Stimulated activated naive CD8-positive, alpha-beta T cell treated with anti-CD3 and anti-CD28 coated beads, Interleukin-15, Interleukin-2, amounts not matched to agents 100 ng/mL and 50 ng/mL, for 24 hours (primary cell): Measurements from ENCODE around the gene BRD9.
A peak's percentile ranks its signal among the peaks of the same experiment; 100 is the strongest.

Experiments used
- H3K27ac Mint-ChIP-seq: one replicate; pipeline ENCODE4 v1.8.0; 2021; ENCODE audit warnings: mild to moderate bottlenecking, mixed read lengths
- H3K27me3 Mint-ChIP-seq: one replicate; pipeline ENCODE4 v1.8.0; 2021; ENCODE audit warnings: mixed read lengths
- H3K36me3 Mint-ChIP-seq: one replicate; pipeline ENCODE4 v1.8.0; 2021; ENCODE audit warnings: low read depth, mixed read lengths
- H3K4me1 Mint-ChIP-seq: one replicate; pipeline ENCODE4 v1.8.0; 2021; ENCODE audit warnings: low read depth, mixed read lengths
- H3K4me3 Mint-ChIP-seq: one replicate; pipeline ENCODE4 v1.8.0; 2021; ENCODE audit warnings: mild to moderate bottlenecking, mixed read lengths
- H3K9me3 Mint-ChIP-seq: one replicate; pipeline ENCODE4 v1.8.0; 2021; ENCODE audit warnings: mixed read lengths

Gene BRD9

GRCh38 chr5:914612-915011 lies 22.0 kb upstream of the BRD9 start:
- no peaks in the 10 kb centered on the region for H3K27me3 Mint-ChIP-seq
- H3K9me3 Mint-ChIP-seq = no peaks in the 10 kb centered on the region
- no peak overlapping the region for H3K27ac Mint-ChIP-seq
- H3K4me3 Mint-ChIP-seq = no peak overlapping the region
- peaks cover 65% of the 10 kb centered on the region for H3K36me3 Mint-ChIP-seq
- H3K4me1 Mint-ChIP-seq = peaks cover 28% of the 10 kb centered on the region

GRCh38 chr5:914174-914573 lies 21.6 kb upstream of the BRD9 start:
- Mint-ChIP-seq H3K4me3 (no peak overlapping the region), H3K36me3 (peaks cover 69% of the 10 kb centered on the region), H3K27me3 (no peaks in the 10 kb centered on the region), H3K27ac (no peak overlapping the region), H3K9me3 (no peaks in the 10 kb centered on the region), H3K4me1 (peaks cover 28% of the 10 kb centered on the region)

DNA sequence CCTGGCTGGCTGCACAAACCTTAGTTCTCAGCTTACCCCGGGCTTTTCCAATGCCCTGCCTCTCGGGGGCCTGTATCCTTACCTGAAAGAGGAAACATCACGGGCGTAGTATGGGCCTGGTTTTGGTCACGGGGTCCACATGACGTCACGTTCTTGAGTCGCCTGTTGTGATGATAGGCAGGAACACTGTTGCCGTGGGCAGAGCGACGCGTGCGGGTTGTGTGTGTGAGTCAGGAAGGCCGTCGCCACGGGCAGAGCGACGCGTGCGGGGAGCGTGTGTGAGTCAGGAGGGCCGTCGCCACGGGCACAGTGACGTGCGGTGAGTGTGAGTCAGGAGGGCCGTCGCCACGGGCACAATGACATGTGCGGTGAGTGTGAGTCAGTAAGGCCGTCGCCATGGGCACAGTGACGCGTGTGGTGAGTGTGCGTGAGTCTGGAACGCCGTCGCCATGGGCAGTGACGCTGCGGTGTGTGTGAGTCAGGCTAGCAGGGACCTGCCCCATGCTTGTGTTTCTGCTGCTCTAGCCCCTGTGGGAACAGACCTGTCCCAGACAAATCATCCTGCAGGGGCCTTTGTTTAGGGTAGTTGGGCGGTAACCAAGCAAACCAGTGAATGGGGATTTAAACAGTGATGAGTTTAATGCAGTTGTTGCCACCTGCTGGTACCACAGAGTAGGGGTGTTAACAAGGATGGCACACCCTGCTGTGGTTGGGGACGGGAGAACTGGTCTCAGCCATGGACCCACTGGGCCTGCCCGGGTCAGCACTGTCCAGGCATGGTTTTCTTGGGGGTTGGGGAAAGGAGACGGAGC lies 19.9 kb upstream of the BRD9 start:
- no peaks in the 10 kb centered on the region for H3K9me3 Mint-ChIP-seq
- H3K36me3 Mint-ChIP-seq = peaks cover 67% of the 10 kb centered on the region
- H3K27me3 Mint-ChIP-seq = no peaks in the 10 kb centered on the region
- peak overlapping the region; percentile 92 for H3K27ac Mint-ChIP-seq
- peaks cover 28% of the 10 kb centered on the region for H3K4me1 Mint-ChIP-seq
- peak overlapping the region; percentile 38 for H3K4me3 Mint-ChIP-seq

DNA sequence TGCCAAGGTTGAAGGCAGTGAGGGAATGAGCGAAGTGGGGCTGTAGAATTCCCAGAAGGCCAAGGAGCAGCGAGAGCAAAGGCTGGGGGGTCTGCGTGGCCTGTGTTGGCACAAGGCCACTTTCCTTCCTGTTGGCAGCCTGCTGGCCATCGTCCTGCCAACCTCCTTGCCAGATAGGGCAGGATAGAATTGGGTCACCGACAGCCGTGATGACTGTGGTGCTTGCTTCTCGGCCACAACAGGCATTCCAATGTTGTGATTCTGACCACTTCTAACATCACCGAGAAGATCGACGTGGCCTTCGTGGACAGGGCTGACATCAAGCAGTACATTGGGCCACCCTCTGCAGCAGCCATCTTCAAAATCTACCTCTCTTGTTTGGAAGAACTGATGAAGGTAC lies 19.0 kb upstream of the BRD9 start:
- H3K4me3 Mint-ChIP-seq = no peak overlapping the region
- no peaks in the 10 kb centered on the region for H3K27me3 Mint-ChIP-seq
- peak overlapping the region; percentile 92 for H3K27ac Mint-ChIP-seq
- no peaks in the 10 kb centered on the region for H3K9me3 Mint-ChIP-seq
- peaks cover 68% of the 10 kb centered on the region for H3K36me3 Mint-ChIP-seq
- H3K4me1 Mint-ChIP-seq = peaks cover 28% of the 10 kb centered on the region

GRCh38 chr5:910769-911160 lies 18.2 kb upstream of the BRD9 start:
- H3K27ac Mint-ChIP-seq = no peak overlapping the region
- no peaks in the 10 kb centered on the region for H3K9me3 Mint-ChIP-seq
- peaks cover 74% of the 10 kb centered on the region for H3K36me3 Mint-ChIP-seq
- peaks cover 28% of the 10 kb centered on the region for H3K4me1 Mint-ChIP-seq
- H3K4me3 Mint-ChIP-seq = no peak overlapping the region
- H3K27me3 Mint-ChIP-seq = no peaks in the 10 kb centered on the region

GRCh38 chr5:909994-910768 lies 17.6 kb upstream of the BRD9 start:
- peaks cover 28% of the 10 kb centered on the region for H3K4me1 Mint-ChIP-seq
- H3K27ac Mint-ChIP-seq = no peak overlapping the region
- no peaks in the 10 kb centered on the region for H3K9me3 Mint-ChIP-seq
- no peak overlapping the region for H3K4me3 Mint-ChIP-seq
- peaks cover 80% of the 10 kb centered on the region for H3K36me3 Mint-ChIP-seq
- H3K27me3 Mint-ChIP-seq = no peaks in the 10 kb centered on the region

GRCh38 chr5:909086-909485 lies 16.5 kb upstream of the BRD9 start:
- no peak overlapping the region for H3K4me3 Mint-ChIP-seq
- no peaks in the 10 kb centered on the region for H3K9me3 Mint-ChIP-seq
- H3K27me3 Mint-ChIP-seq = no peaks in the 10 kb centered on the region
- H3K4me1 Mint-ChIP-seq = peaks cover 26% of the 10 kb centered on the region
- H3K36me3 Mint-ChIP-seq = peaks cover 81% of the 10 kb centered on the region
- peak overlapping the region; percentile 26 for H3K27ac Mint-ChIP-seq

DNA sequence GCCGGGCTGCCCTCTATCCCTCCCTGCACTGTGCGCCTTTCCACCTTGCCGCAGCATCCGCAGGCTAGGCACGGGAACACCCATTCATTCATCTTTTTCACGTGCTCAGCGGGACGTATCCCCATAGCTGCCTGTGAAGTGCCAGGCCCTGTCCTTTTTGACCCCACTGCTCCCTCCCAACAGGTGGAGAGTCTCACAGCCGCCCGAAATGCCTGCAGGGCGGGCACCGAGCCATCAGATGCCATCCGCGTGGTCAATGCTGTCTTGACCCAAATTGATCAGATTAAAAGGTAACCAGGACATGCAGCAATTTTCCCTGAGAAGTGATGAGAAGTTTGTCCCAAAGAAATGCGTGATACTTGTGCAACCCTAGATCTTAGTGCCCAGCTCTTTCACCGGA lies 15.6 kb upstream of the BRD9 start:
- no peak overlapping the region for H3K4me3 Mint-ChIP-seq
- H3K9me3 Mint-ChIP-seq = no peaks in the 10 kb centered on the region
- peaks cover 77% of the 10 kb centered on the region for H3K36me3 Mint-ChIP-seq
- H3K27me3 Mint-ChIP-seq = no peaks in the 10 kb centered on the region
- H3K27ac Mint-ChIP-seq = no peak overlapping the region
- H3K4me1 Mint-ChIP-seq = peaks cover 16% of the 10 kb centered on the region

GRCh38 chr5:907366-907910 lies 14.8 kb upstream of the BRD9 start:
- Mint-ChIP-seq H3K4me3 (no peak overlapping the region), H3K4me1 (peaks cover 9% of the 10 kb centered on the region), H3K27ac (no peak overlapping the region)

DNA sequence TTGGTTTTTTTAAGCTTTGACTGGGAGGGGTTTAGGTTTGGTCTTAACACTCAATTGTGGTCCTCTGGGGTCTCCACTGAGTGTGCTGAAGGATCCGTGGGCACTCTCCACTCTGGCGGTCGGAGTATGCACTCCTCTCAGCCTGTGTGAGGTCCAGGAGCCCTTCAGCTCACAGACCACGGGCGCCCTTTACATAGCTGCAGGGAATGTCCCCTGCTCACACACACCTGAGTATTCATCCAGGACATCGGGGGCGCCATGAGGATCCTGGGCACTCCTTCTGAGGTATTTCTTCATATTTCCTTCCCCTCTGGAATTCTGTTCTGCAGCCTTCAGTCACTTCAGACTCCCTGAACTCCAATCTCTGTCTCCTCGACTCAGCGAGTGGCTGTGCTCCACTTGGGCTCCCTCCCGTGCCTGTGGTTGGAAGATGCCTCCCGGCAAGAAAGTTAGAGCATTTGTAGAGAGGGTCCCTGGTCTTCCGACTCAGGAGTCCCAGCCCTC lies 12.6 kb upstream of the BRD9 start:
- peaks cover 80% of the 10 kb centered on the region for H3K36me3 Mint-ChIP-seq
- no peaks in the 10 kb centered on the region for H3K4me1 Mint-ChIP-seq
- H3K9me3 Mint-ChIP-seq = no peaks in the 10 kb centered on the region
- no peak overlapping the region for H3K27ac Mint-ChIP-seq
- no peak overlapping the region for H3K4me3 Mint-ChIP-seq
- no peaks in the 10 kb centered on the region for H3K27me3 Mint-ChIP-seq

More at GRCh38 chr5:907366-907910, 14.8 kb upstream of the BRD9 start:
- peaks cover 76% of the 10 kb centered on the region for H3K36me3 Mint-ChIP-seq
- no peaks in the 10 kb centered on the region for H3K27me3 Mint-ChIP-seq
- H3K9me3 Mint-ChIP-seq = no peaks in the 10 kb centered on the region

DNA sequence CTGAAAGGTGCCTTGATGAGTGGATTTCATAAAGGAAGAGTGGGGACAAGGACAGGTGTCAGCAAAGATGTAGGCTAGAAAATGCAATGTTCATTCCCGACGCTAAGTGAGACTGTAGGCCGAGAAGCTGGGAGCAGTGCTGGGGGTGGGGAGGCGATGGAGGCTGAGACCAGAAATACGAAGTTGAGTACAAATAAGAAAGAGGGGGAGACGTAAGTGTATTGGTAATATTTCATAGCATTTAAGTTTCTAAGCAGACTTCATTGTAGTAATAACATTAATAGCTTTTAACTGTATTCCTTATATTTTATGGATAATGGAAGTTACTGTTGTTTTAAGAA lies 11.1 kb upstream of the BRD9 start:
- H3K4me1 Mint-ChIP-seq = no peaks in the 10 kb centered on the region

GRCh38 chr5:902129-902916 lies 9.7 kb upstream of the BRD9 start:
- H3K27ac Mint-ChIP-seq = no peak overlapping the region
- no peaks in the 10 kb centered on the region for H3K4me1 Mint-ChIP-seq
- H3K27me3 Mint-ChIP-seq = no peaks in the 10 kb centered on the region
- peaks cover 61% of the 10 kb centered on the region for H3K36me3 Mint-ChIP-seq
- H3K4me3 Mint-ChIP-seq = no peak overlapping the region
- H3K9me3 Mint-ChIP-seq = no peaks in the 10 kb centered on the region

More for the DNA sequence above, 11.1 kb upstream of the BRD9 start:
- Mint-ChIP-seq H3K36me3 (peaks cover 71% of the 10 kb centered on the region), H3K9me3 (no peaks in the 10 kb centered on the region), H3K4me3 (no peak overlapping the region), H3K27ac (no peak overlapping the region), H3K27me3 (no peaks in the 10 kb centered on the region)

DNA sequence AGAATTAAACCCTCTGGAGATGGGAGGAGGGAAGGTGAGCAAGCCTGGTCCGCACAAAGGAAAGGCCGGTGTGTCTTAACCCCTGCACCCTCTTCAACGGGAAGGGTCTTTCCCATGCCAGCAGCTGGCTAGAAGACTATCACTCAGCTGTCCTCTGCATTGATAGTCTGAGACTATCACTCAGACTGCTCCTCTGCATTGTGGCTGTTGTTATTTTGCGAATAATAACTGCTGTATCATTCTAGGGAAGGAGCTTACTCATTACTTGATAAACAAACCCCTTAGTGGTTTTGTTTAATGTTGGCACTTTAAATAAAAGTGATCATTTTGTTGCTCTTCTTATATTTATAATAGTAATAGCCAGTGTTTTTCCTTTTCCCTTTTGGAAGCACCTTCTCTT lies 8.2 kb upstream of the BRD9 start:
- no peak overlapping the region for H3K4me3 Mint-ChIP-seq
- no peaks in the 10 kb centered on the region for H3K4me1 Mint-ChIP-seq
- H3K27me3 Mint-ChIP-seq = no peaks in the 10 kb centered on the region
- H3K36me3 Mint-ChIP-seq = peaks cover 59% of the 10 kb centered on the region
- H3K27ac Mint-ChIP-seq = no peak overlapping the region
- no peaks in the 10 kb centered on the region for H3K9me3 Mint-ChIP-seq

DNA sequence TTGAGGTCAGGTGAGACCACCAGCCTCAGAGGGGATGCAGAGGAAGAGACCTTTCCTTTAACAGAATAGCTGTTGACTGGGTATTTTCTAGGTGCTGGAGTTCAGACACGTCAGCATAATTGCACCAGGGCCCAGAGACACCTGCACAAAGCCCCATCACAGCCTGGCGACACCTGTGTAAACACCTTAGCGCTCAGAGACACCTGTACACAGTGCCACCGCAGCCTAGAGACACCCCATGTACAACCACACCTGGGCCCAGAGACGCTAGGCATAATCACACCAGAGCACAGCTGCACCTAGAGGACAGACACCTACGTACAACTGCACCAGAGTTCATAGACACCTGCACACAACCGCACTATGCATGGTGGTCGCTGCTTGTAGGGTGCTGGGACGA lies 1.1 kb upstream of the BRD9 start:
- peaks cover 61% of the 10 kb centered on the region for H3K36me3 Mint-ChIP-seq
- no peaks in the 10 kb centered on the region for H3K9me3 Mint-ChIP-seq
- peaks cover 30% of the 10 kb centered on the region for H3K4me1 Mint-ChIP-seq
- peak overlapping the region; percentile 87 for H3K4me3 Mint-ChIP-seq
- no peaks in the 10 kb centered on the region for H3K27me3 Mint-ChIP-seq
- H3K27ac Mint-ChIP-seq = peak overlapping the region; percentile 40
